IMR-90 (cell line): Measurements from ENCODE around the gene FOXP1. TPM values are rescaled to one million over a fixed set of nuclear protein-coding genes. Genes with fewer than 3 reads are reported as not detected.

Experiments
- ATAC-seq: fragments of 200-7000 bp; cut with Tn5 transposase; 2 replicates; pipeline ENCODE4 v1.9.1; 2020; ENCODE audit warnings: low read depth, mild to moderate bottlenecking, moderate library complexity
- BruUV-seq: library from RNA; stranded (reverse); fragments of 400-500 nt; replicated peaks from 2 replicates; lab custom pipeline; 2021; lab: Mats Ljungman, UMichigan
- CTCF ChIA-PET: fragments of 300-600 bp; formaldehyde crosslinking; extraction: SDS; loops from one replicate; lab custom pipeline; 2021; ENCODE audit warnings: antibody characterized with exemption; lab: Yijun Ruan, JAX
- POLR2A ChIA-PET: fragments of 300-600 bp; sonication (Branson Sonifier 250); formaldehyde crosslinking; loops from one replicate; lab custom pipeline; 2022; ENCODE audit warnings: antibody characterized with exemption; ENCODE audit not compliant: unreplicated experiment; lab: Charles Lee
- DNase-seq: peaks from one replicate; pipeline ENCODE4 v3.0.0; 2013
- H2AFZ ChIP-seq: replicated peaks from 2 replicates; pipeline ENCODE3; 2013; ENCODE audit warnings: low read length, mild to moderate bottlenecking; ENCODE audit not compliant: poor library complexity
- H2AK5ac ChIP-seq: 2 replicates; pipeline ENCODE4 v1.6.1; 2013; ENCODE audit warnings: low read depth, low read length, inconsistent platforms
- H2AK9ac ChIP-seq: replicated peaks from 2 replicates; pipeline ENCODE3; 2013; ENCODE audit warnings: mild to moderate bottlenecking, low read depth, low read length, moderate library complexity; ENCODE audit not compliant: poor library complexity
- H2BK120ac ChIP-seq: 2 replicates; pipeline ENCODE4 v1.6.1; 2013; ENCODE audit warnings: low read depth, low read length, inconsistent platforms
- H2BK15ac ChIP-seq: 3 replicates; pipeline ENCODE4 v1.6.1; 2013; ENCODE audit warnings: low read depth, low read length, inconsistent platforms
- H2BK20ac ChIP-seq: 2 replicates; pipeline ENCODE4 v1.6.1; 2013; ENCODE audit warnings: low read depth, mild to moderate bottlenecking, inconsistent platforms, low read length, moderate library complexity
- H2BK5ac ChIP-seq: 2 replicates; pipeline ENCODE4 v1.6.1; 2013; ENCODE audit warnings: mild to moderate bottlenecking, low read depth, low read length, inconsistent platforms; ENCODE audit not compliant: poor library complexity, severe bottlenecking
- H3K14ac ChIP-seq: replicated peaks from 2 replicates; pipeline ENCODE4 v1.6.1; 2013; ENCODE audit warnings: low read depth, low read length, inconsistent platforms
- H3K18ac ChIP-seq: 2 replicates; pipeline ENCODE4 v1.6.1; 2013; ENCODE audit warnings: low read depth, low read length, control low read depth
- H3K23ac ChIP-seq: 2 replicates; pipeline ENCODE4 v1.6.1; 2013; ENCODE audit warnings: low read depth, low read length, inconsistent platforms
- H3K27ac ChIP-seq: 2 replicates; pipeline ENCODE4 v1.5.1; 2013; ENCODE audit warnings: mild to moderate bottlenecking, control low read depth, low read length; ENCODE audit not compliant: insufficient read depth
- H3K27me3 ChIP-seq: 2 replicates; pipeline ENCODE4 v1.6.1; 2013; ENCODE audit warnings: low read length; ENCODE audit not compliant: control insufficient read depth, insufficient read depth
- H3K36me3 ChIP-seq: 2 replicates; pipeline ENCODE4 v1.6.1; 2013; ENCODE audit warnings: low read length, mixed read lengths; ENCODE audit not compliant: control insufficient read depth, insufficient read depth
- H3K4ac ChIP-seq: 2 replicates; pipeline ENCODE4 v1.6.1; 2013; ENCODE audit warnings: low read depth, low read length, inconsistent platforms
- H3K4me1 ChIP-seq: 2 replicates; pipeline ENCODE4 v1.6.1; 2013; ENCODE audit warnings: low read length, mixed read lengths; ENCODE audit not compliant: control insufficient read depth, insufficient read depth
- H3K4me2 ChIP-seq: 2 replicates; pipeline ENCODE4 v1.6.1; 2013; ENCODE audit warnings: low read depth, mild to moderate bottlenecking, control low read depth, low read length, moderate library complexity
- H3K4me3 ChIP-seq: 2 replicates; pipeline ENCODE4 v1.5.1; 2013; ENCODE audit warnings: low read depth, mild to moderate bottlenecking, control low read depth, low read length, moderate library complexity; ENCODE audit not compliant: insufficient read depth
- H3K56ac ChIP-seq: 2 replicates; pipeline ENCODE4 v1.6.1; 2013; ENCODE audit warnings: low read length, inconsistent platforms; ENCODE audit not compliant: insufficient read depth; ENCODE audit errors: extremely low read depth
- H3K79me1 ChIP-seq, 2 experiments: 2 replicates each; pipeline ENCODE4 v1.6.1; 2013; ENCODE audit warnings: low read length in 2 of 2, inconsistent platforms in 1 of 2, low read depth in 1 of 2
- H3K9ac ChIP-seq: 2 replicates; pipeline ENCODE4 v1.6.1; 2013; ENCODE audit warnings: low read depth, low read length, control low read depth
- H3K9me1 ChIP-seq: 2 replicates; pipeline ENCODE4 v1.6.1; 2013; ENCODE audit warnings: low read length, inconsistent platforms; ENCODE audit not compliant: insufficient read depth
- H3K9me3 ChIP-seq: 2 replicates; pipeline ENCODE4 v1.6.1; 2013; ENCODE audit warnings: low read length; ENCODE audit not compliant: control insufficient read depth, insufficient read depth
- H4K20me1 ChIP-seq: 2 replicates; pipeline ENCODE4 v1.6.1; 2013; ENCODE audit warnings: low read length, inconsistent platforms; ENCODE audit not compliant: insufficient read depth
- H4K5ac ChIP-seq: 2 replicates; pipeline ENCODE4 v1.6.1; 2013; ENCODE audit warnings: mild to moderate bottlenecking, low read depth, low read length, control low read depth
- H4K8ac ChIP-seq, 2 experiments: 2 replicates each; pipeline ENCODE4 v1.6.1; 2013; ENCODE audit warnings: low read depth in 2 of 2, low read length in 2 of 2, control low read depth in 1 of 2, inconsistent platforms in 1 of 2
- H4K91ac ChIP-seq: 2 replicates; pipeline ENCODE4 v1.6.1; 2013; ENCODE audit warnings: low read depth, low read length, inconsistent platforms; ENCODE audit not compliant: insufficient read depth
- BHLHE40 ChIP-seq: fragments of 150-350 bp; IDR thresholded peaks from 2 replicates; pipeline ENCODE4 v1.6.1; 2016; ENCODE audit warnings: mild to moderate bottlenecking, low read depth, low read length
- CEBPB ChIP-seq: IDR thresholded peaks from 2 replicates; pipeline ENCODE4 v1.6.1; 2012; ENCODE audit warnings: low read depth, low read length, improper control_type of control experiment
- MAFK ChIP-seq: IDR thresholded peaks from 2 replicates; pipeline ENCODE4 v1.6.1; 2012; ENCODE audit warnings: low read depth, low read length, improper control_type of control experiment
- RCOR1 ChIP-seq: IDR thresholded peaks from 2 replicates; pipeline ENCODE4 v1.6.1; 2012; ENCODE audit warnings: mild to moderate bottlenecking, low read length, improper control_type of control experiment; ENCODE audit not compliant: insufficient replicate concordance
- SMC3 ChIP-seq: fragments of 150-350 bp; IDR thresholded peaks from 2 replicates; pipeline ENCODE4 v1.6.1; 2016; ENCODE audit warnings: low read depth, mild to moderate bottlenecking, antibody characterized with exemption, low read length, moderate library complexity
- WGBS, 2 experiments: methylation state at CpG; one replicate each; pipeline versions ENCODE4 v1.1.5 to v1.1.7; 2013; ENCODE audit warnings: missing lambda C conversion rate in 2 of 2; ENCODE audit not compliant: insufficient read length in 1 of 2; ENCODE audit errors: extremely low coverage in 2 of 2; 5-methylcytosine and 5-hydroxymethylcytosine counted together
- dilution Hi-C: fragments of 300-500 bp; cut with HindIII; formaldehyde crosslinking; loops from one replicate; pipeline ENCODE4 v1.14.3; 2018; ENCODE audit warnings: low sequenced_read_pairs; ENCODE audit not compliant: unreplicated experiment
- in situ Hi-C: fragments of 300-500 bp; cut with MboI; formaldehyde crosslinking; loops from 3 replicates; pipeline ENCODE4 v1.14.3; 2019; ENCODE audit warnings: low sequenced_read_pairs, inconsistent platforms, mixed read lengths
- intact Hi-C: fragments of 100-400 bp; cut with micrococcal nuclease; formaldehyde crosslinking; loops from 2 replicates; pipeline ENCODE4 v1.10.0; 2022
- polyA plus RNA-seq, 3 experiments: library from polyadenylated mRNA; depleted of rRNA; stranded (reverse); fragments of >200 nt; gene quantifications; 2 replicates each; pipeline ENCODE4 v1.2.3, GENCODE V29; 2012; ENCODE audit warnings: low replicate concordance in 1 of 3
- total RNA-seq: library from RNA; depleted of rRNA; stranded (reverse); fragments of >200 nt; gene quantifications from 2 replicates; pipeline ENCODE4 v1.2.3, GENCODE V29; 2012

FOXP1 gene
- total and polyA plus RNA-seq, 2 of the 4 experiments (the other 2 are of a cell fraction), result 37.0 to 132 TPM

- Histone ChIP-seq H3K4ac (no peak overlapping the region), H2AFZ (no peak overlapping the region), H3K36me3 (peaks cover 3% of the 10 kb centered on the region; the same call in 1 of the 2 replicates), H4K8ac (no peak overlapping the region), H3K4me2 (no peak overlapping the region), H2AK9ac (no peak overlapping the region), H3K18ac (no peak overlapping the region), H3K27me3 (no peaks in the 10 kb centered on the region), H3K9me3 (no peaks in the 10 kb centered on the region), H3K56ac (no peak overlapping the region), H4K91ac (no peak overlapping the region), H2AK5ac (no peak overlapping the region), H4K20me1 (0 out of 2 replicates have a peak, but pooled peaks cover 3% of the 10 kb centered on the region), H2BK15ac (no peak overlapping the region), H3K4me3 (no peak overlapping the region), H3K14ac (no peak overlapping the region), H2BK5ac (no peak overlapping the region), H3K4me1 (peaks cover 9% of the 10 kb centered on the region), H2BK20ac (no peak overlapping the region), H2BK120ac (no peak overlapping the region), H3K27ac (no peak overlapping the region), H3K9ac (no peak overlapping the region), H4K5ac (no peak overlapping the region), H3K79me1 (peaks cover 46 to 69% of the 10 kb centered on the region in 2 experiments), H3K9me1 (peaks cover 18% of the 10 kb centered on the region), H3K23ac (no peak overlapping the region)
- BruUV-seq, result no TSS peak
- TF ChIP-seq RCOR1, result no peak
- TF ChIP-seq BHLHE40, result no peak
- no peak for TF ChIP-seq CEBPB
- no peak for TF ChIP-seq SMC3
- no peak for TF ChIP-seq MAFK
- in situ Hi-C loops (no loop called here), intact Hi-C loops (no loop called here), dilution Hi-C loops (no loop called here)
- no peak for DNase-seq
- ChIA-PET CTCF (interaction anchor here (0.9 kb wide), 1 partner anchor 10 kb away, joined by 3 read pairs; no protein-coding TSS in a partner anchor), POLR2A (no interaction called here)
- ATAC-seq, result no peak
- WGBS, 2 experiments, result 80% methylated on average over 1 of the region's 4 CpGs; no CpG with 5 or more reads in 1 of the 2 experiments
These were observed 465.1 kb downstream of the FOXP1 start for GRCh38 chr3:71118436-71118835.
